GM06990 (cell line): Measurements from ENCODE around the gene CCL3.
"Not testable (repeated sequence)": the region's sequence is repeated elsewhere in the genome, so short reads cannot be mapped to it uniquely, and the experiment has no call there.

Experiments used
- DNase-seq: peaks from one replicate; pipeline ENCODE4 v3.0.0-alpha.2; 2011; ENCODE audit not compliant: insufficient read length; ENCODE audit errors: extremely low read depth
- H3K27me3 ChIP-seq: replicated peaks from 2 replicates; pipeline ENCODE4 v1.6.0; 2011; ENCODE audit warnings: low read length; ENCODE audit not compliant: control insufficient read depth, insufficient read depth
- H3K36me3 ChIP-seq: 2 replicates; pipeline ENCODE4 v1.5.1; 2011; ENCODE audit warnings: low read length; ENCODE audit not compliant: control insufficient read depth, insufficient read depth
- H3K4me3 ChIP-seq: replicated peaks from 2 replicates; pipeline ENCODE4 v1.5.1; 2011; ENCODE audit warnings: low read depth, mild to moderate bottlenecking, control low read depth, low read length
- CTCF ChIP-seq: IDR thresholded peaks from 2 replicates; pipeline ENCODE4 v1.5.1; 2011; ENCODE audit warnings: low read length, control low read depth, mild to moderate bottlenecking, inconsistent platforms; ENCODE audit not compliant: insufficient read depth, poor library complexity, severe bottlenecking

CCL3 gene

DNA sequence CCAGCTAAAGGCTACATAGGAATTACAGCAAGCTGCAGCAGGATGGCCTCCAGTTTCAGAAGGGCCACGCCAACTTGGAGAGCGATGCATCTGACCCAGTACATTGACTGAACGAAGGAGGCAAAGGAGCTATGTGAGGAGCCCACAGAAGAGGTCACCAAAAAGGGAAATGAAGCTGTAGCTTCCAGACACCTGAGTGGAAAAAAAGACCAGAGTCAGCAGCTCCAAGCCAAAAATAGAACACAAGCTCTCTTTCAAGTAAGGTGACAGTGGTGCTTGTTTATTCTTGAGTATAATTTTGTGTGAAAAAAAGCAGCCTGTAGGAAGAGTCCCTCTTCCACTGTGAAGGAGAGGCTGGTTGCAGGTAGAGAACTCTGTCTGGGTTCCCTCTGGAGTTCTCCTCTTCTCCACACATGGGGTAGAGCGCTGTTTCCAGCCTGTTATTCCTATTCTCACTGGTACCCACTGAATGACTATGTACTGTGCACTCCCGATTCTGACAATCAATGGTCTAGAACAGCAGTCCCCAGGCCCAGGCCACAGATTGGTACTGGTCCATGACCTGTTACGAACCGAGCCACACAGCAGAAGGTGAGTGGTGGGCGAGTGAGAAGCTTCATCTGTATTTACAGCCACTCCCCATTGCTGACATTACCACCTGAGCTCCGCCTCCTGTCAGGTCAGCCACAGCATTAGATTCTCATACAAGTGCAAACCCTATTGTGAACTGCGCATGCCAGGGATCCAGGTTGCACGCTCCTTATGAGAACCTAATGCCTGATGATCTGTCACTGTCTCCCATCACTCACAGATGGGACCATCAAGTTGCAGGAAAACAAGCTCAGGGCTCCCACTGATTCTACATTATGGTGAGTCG, 28.8 kb upstream of the CCL3 start:
- H3K36me3 ChIP-seq = no peaks in the 10 kb centered on the region
- H3K4me3 ChIP-seq = no peak overlapping the region
- DNase-seq = no peak
- H3K27me3 ChIP-seq = no peaks in the 10 kb centered on the region
- TF ChIP-seq CTCF = no peak

GRCh38 chr17:36117505-36118382, 27.8 kb upstream of the CCL3 start:
- no peaks in the 10 kb centered on the region for H3K27me3 ChIP-seq
- no peak for TF ChIP-seq CTCF
- peak; percentile 44 for DNase-seq
- no peak overlapping the region for H3K4me3 ChIP-seq
- no peaks in the 10 kb centered on the region for H3K36me3 ChIP-seq

DNA sequence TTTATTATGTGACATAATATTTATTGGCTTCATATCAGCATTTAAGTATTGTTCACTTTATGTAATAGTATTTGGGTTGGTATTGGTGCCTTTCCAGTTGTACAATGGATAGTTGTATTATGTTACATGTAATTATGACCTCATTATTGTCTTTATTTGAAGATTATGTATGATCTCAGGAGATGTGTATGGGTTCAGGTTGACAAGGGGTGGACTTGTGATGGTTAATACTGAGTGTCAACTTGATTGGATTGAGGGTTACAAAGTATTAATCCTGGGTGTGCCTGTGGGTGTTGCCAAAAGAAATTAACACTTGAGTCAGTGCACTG, 25.7 kb upstream of the CCL3 start:
- not testable (repeated sequence) for DNase-seq, H3K36me3 ChIP-seq, H3K27me3 ChIP-seq, H3K4me3 ChIP-seq

- not testable (repeated sequence) for H3K27me3 ChIP-seq, H3K36me3 ChIP-seq, H3K4me3 ChIP-seq, DNase-seq
These were observed 25.2 kb upstream of the CCL3 start for GRCh38 chr17:36114971-36115648.

- not testable (repeated sequence) for H3K27me3 ChIP-seq, H3K4me3 ChIP-seq, H3K36me3 ChIP-seq, DNase-seq
These were observed 23.2 kb upstream of the CCL3 start for GRCh38 chr17:36113131-36113530.

GRCh38 chr17:36112572-36112971, 22.6 kb upstream of the CCL3 start:
- H3K27me3 ChIP-seq = no peaks in the 10 kb centered on the region
- no peak for TF ChIP-seq CTCF

GRCh38 chr17:36111068-36111490, 21.1 kb upstream of the CCL3 start:
- no peak for TF ChIP-seq CTCF
- no peaks in the 10 kb centered on the region for H3K27me3 ChIP-seq
- no peak for DNase-seq

More at GRCh38 chr17:36112572-36112971, 22.6 kb upstream of the CCL3 start:
- Histone ChIP-seq H3K4me3 (no peak overlapping the region), H3K36me3 (no peaks in the 10 kb centered on the region)
- DNase-seq = no peak

GRCh38 chr17:36108265-36108664, 18.3 kb upstream of the CCL3 start:
- not testable (repeated sequence) for H3K27me3 ChIP-seq, H3K4me3 ChIP-seq, H3K36me3 ChIP-seq, DNase-seq

More at GRCh38 chr17:36111068-36111490, 21.1 kb upstream of the CCL3 start:
- Histone ChIP-seq H3K36me3 (no peaks in the 10 kb centered on the region), H3K4me3 (no peak overlapping the region)
